H1 (cell line): ENCODE data around the gene TAF6. TPM values are rescaled to one million over a fixed set of nuclear protein-coding genes. Genes with fewer than 3 reads are reported as not detected.

Experiments used
- CHD2 ChIP-seq: IDR thresholded peaks from 2 replicates; pipeline ENCODE4 v1.6.1; 2012; ENCODE audit warnings: low read length, improper control_type of control experiment
- E2F6 ChIP-seq: IDR thresholded peaks from 2 replicates; pipeline ENCODE4 v1.6.1; 2012; ENCODE audit warnings: inconsistent platforms
- EP300 ChIP-seq, 2 experiments: IDR thresholded peaks; 1 replicate in 1 of 2; 2 replicates in 1 of 2; pipeline ENCODE4 v1.6.1; 2011 to 2012; ENCODE audit warnings: low read depth in 2 of 2, low read length in 2 of 2, mild to moderate bottlenecking in 2 of 2, borderline replicate concordance in 1 of 2, inconsistent platforms in 1 of 2, moderate library complexity in 1 of 2
- HDAC2 ChIP-seq, 2 experiments: fragments of 300-600 bp in 1 of 2; sonication (generic) in 1 of 2; IDR thresholded peaks; 2 replicates each; pipeline ENCODE4 v1.6.1; 2011 to 2012; ENCODE audit warnings: low read depth in 2 of 2, low read length in 2 of 2, mild to moderate bottlenecking in 2 of 2, moderate library complexity in 2 of 2, borderline replicate concordance in 1 of 2, inconsistent platforms in 1 of 2
- PHF8 ChIP-seq: fragments of 200-600 bp; sonication (generic); conservative IDR thresholded peaks from 2 replicates; pipeline ENCODE4 v1.7.1; 2012; ENCODE audit warnings: low read depth, mild to moderate bottlenecking, inconsistent platforms, low read length, moderate library complexity
- POLR2AphosphoS5 ChIP-seq: IDR thresholded peaks from 2 replicates; pipeline ENCODE4 v1.6.1; 2011; ENCODE audit warnings: low read depth, low read length
- SAP30 ChIP-seq: fragments of 300-600 bp; sonication (generic); IDR thresholded peaks from 2 replicates; pipeline ENCODE4 v1.7.1; 2012; ENCODE audit warnings: low read length, moderate library complexity, mild to moderate bottlenecking, inconsistent platforms; ENCODE audit not compliant: insufficient read depth, insufficient replicate concordance
- TAF7 ChIP-seq: optimal IDR thresholded peaks from 2 replicates; pipeline ENCODE3; 2011; ENCODE audit warnings: low read depth, mild to moderate bottlenecking, inconsistent platforms, low read length, moderate library complexity, borderline replicate concordance
- TEAD4 ChIP-seq: IDR thresholded peaks from 2 replicates; pipeline ENCODE4 v1.6.1; 2012; ENCODE audit warnings: low read depth, low read length, inconsistent platforms, mixed read lengths
- polyA plus RNA-seq, 7 experiments: library from polyadenylated mRNA; depleted of rRNA in 3 of 7; stranded (reverse) in 5 of 7; unstranded in 2 of 7; fragments of >200 nt in 5 of 7; fragments of 200-250 nt in 2 of 7; gene quantifications; 1 replicate in 5 of 7; 2 replicates in 1 of 7; 4 replicates in 1 of 7; pipeline versions ENCODE4 v1.2.1 to v1.2.3, GENCODE V29; 2011 to 2013; ENCODE audit warnings: missing spikeins in 2 of 7, mixed read lengths in 2 of 7
- total RNA-seq: library from RNA; stranded (reverse); fragmentation: NEBNext Ultra II Directional; extraction: Animal tissue kit (Norgen Biotek cat#: 25700); gene quantifications from 2 replicates; pipeline ENCODE4 v1.2.1, GENCODE V29; 2021

Gene TAF6
- total and polyA plus RNA-seq, 2 of the 8 experiments (the other 6 are each of a cell fraction or from before 2014, with no cell fraction given), result 66.7 to 101 TPM

GRCh38 chr7:100126931-100127865 lies 8.0 kb upstream of the TAF6 start, which contains the start of gene MBLAC1 (continued):
- TF ChIP-seq EP300 (IDR thresholded peaks at IDR 0.05; ENCODE audit: borderline replicate concordance in 1 of 2, low read depth in 2 of 2, low read length in 2 of 2), result peak in 1 of 2 experiments; percentile 98; a peak in 2 of 3 replicates
- 0 out of 2 replicates have a peak, but pooled peaks have one; percentile 1 for TF ChIP-seq TEAD4
- peak; percentile 70 for TF ChIP-seq POLR2AphosphoS5
- TF ChIP-seq TAF7, result peak; percentile 77
- TF ChIP-seq PHF8, result peak; percentile 90
- peak in 1 of 2 experiments; percentile 1; a peak in 1 of 4 replicates for TF ChIP-seq HDAC2 (IDR thresholded peaks at IDR 0.05; ENCODE audit: borderline replicate concordance in 1 of 2, low read depth in 2 of 2, low read length in 2 of 2)
- peak; percentile 12; the same call in 1 of the 2 replicates for TF ChIP-seq E2F6
- peak; percentile 73 for TF ChIP-seq CHD2
- no peak for TF ChIP-seq SAP30
